Loucy (cell line): ENCODE results near the gene TMEM156.

Experiments
- H2AFZ ChIP-seq: fragments of 200-600 bp; sonication (generic); 2 replicates; pipeline ENCODE4 v1.6.0; 2016; ENCODE audit warnings: antibody characterized with exemption, mild to moderate bottlenecking, low read length, moderate library complexity
- H3F3A ChIP-seq: fragments of 200-600 bp; 2 replicates; pipeline ENCODE4 v1.6.0; 2016; ENCODE audit warnings: antibody characterized with exemption, low read depth, mild to moderate bottlenecking
- H3K27me3 ChIP-seq: fragments of 200-600 bp; sonication (generic); 2 replicates; pipeline ENCODE4 v1.6.1; 2014; ENCODE audit warnings: low read length, mild to moderate bottlenecking; ENCODE audit not compliant: insufficient read depth, poor library complexity, severe bottlenecking
- H3K36me3 ChIP-seq: fragments of 200-600 bp; sonication (generic); 2 replicates; pipeline ENCODE4 v1.6.1; 2016; ENCODE audit warnings: low read length; ENCODE audit not compliant: insufficient read depth
- H3K4me1 ChIP-seq: fragments of 200-600 bp; sonication (generic); 2 replicates; pipeline ENCODE4 v1.5.1; 2014; ENCODE audit warnings: low read length, mild to moderate bottlenecking; ENCODE audit not compliant: insufficient read depth, poor library complexity, severe bottlenecking
- H3K4me2 ChIP-seq: fragments of 200-600 bp; sonication (generic); 2 replicates; pipeline ENCODE4 v1.6.0; 2014; ENCODE audit warnings: antibody characterized with exemption, low read length, low read depth, mild to moderate bottlenecking; ENCODE audit not compliant: poor library complexity, severe bottlenecking
- H3K4me3 ChIP-seq: fragments of 200-600 bp; sonication (generic); 2 replicates; pipeline ENCODE4 v1.5.1; 2014; ENCODE audit warnings: low read length, mild to moderate bottlenecking, mixed read lengths; ENCODE audit not compliant: poor library complexity, severe bottlenecking
- H3K79me2 ChIP-seq: fragments of 200-600 bp; sonication (generic); 2 replicates; pipeline ENCODE4 v1.6.1; 2014; ENCODE audit warnings: low read length; ENCODE audit not compliant: insufficient read depth
- H3K9ac ChIP-seq: fragments of 200-600 bp; sonication (generic); 2 replicates; pipeline ENCODE4 v1.6.0; 2014; ENCODE audit warnings: mild to moderate bottlenecking, low read depth, low read length, moderate library complexity; ENCODE audit not compliant: poor library complexity, severe bottlenecking
- H3K9me2 ChIP-seq: fragments of 200-600 bp; sonication (generic); replicated peaks from 2 replicates; pipeline ENCODE4 v1.6.1; 2016; ENCODE audit warnings: low read depth, low read length, mixed read lengths
- H3K9me3 ChIP-seq: fragments of 200-600 bp; sonication (generic); 2 replicates; pipeline ENCODE4 v1.6.1; 2014; ENCODE audit warnings: mild to moderate bottlenecking, antibody characterized with exemption, low read length, low read depth; ENCODE audit not compliant: insufficient read depth
- H4K20me1 ChIP-seq: fragments of 200-600 bp; sonication (generic); 2 replicates; pipeline ENCODE4 v1.6.0; 2014; ENCODE audit warnings: antibody characterized with exemption, low read length, mild to moderate bottlenecking; ENCODE audit not compliant: insufficient read depth, poor library complexity, severe bottlenecking
- CTCF ChIP-seq: fragments of 200-600 bp; sonication (generic); conservative IDR thresholded peaks from 2 replicates; pipeline ENCODE4 v1.5.1; 2014; ENCODE audit warnings: mild to moderate bottlenecking, antibody characterized with exemption, low read length
- EZH2phosphoT487 ChIP-seq: fragments of 200-600 bp; IDR thresholded peaks from 2 replicates; pipeline ENCODE4 v1.6.1; 2018; ENCODE audit warnings: antibody characterized with exemption, mild to moderate bottlenecking, moderate library complexity, borderline replicate concordance

The TMEM156 gene

GRCh38 chr4:38935391-38936073, 96.7 kb downstream of the TMEM156 start:
- H3K9me3 ChIP-seq: no peaks in the 10 kb centered on the region
- no peaks in the 10 kb centered on the region for H3F3A ChIP-seq

GRCh38 chr4:38931125-38931524, 101.1 kb downstream of the TMEM156 start:
- Histone ChIP-seq H2AFZ (no peak overlapping the region), H3F3A (no peaks in the 10 kb centered on the region), H3K9me2 (no peaks in the 10 kb centered on the region), H3K9me3 (no peaks in the 10 kb centered on the region), H3K27me3 (no peaks in the 10 kb centered on the region), H3K4me1 (no peaks in the 10 kb centered on the region), H3K4me3 (no peak overlapping the region), H3K36me3 (no peaks in the 10 kb centered on the region), H4K20me1 (no peaks in the 10 kb centered on the region), H3K4me2 (no peak overlapping the region), H3K79me2 (no peaks in the 10 kb centered on the region), H3K9ac (no peak overlapping the region)
- TF ChIP-seq EZH2phosphoT487 (no peak), CTCF (no peak)

More at GRCh38 chr4:38935391-38936073, 96.7 kb downstream of the TMEM156 start:
- no peaks in the 10 kb centered on the region for H3K27me3 ChIP-seq
- no peaks in the 10 kb centered on the region for H3K79me2 ChIP-seq
- H3K36me3 ChIP-seq: no peaks in the 10 kb centered on the region
- no peaks in the 10 kb centered on the region for H3K4me1 ChIP-seq
- no peak overlapping the region for H3K9ac ChIP-seq
- H3K4me3 ChIP-seq: no peak overlapping the region
- no peak overlapping the region for H3K4me2 ChIP-seq
- no peak for TF ChIP-seq CTCF
- TF ChIP-seq EZH2phosphoT487: no peak
- H4K20me1 ChIP-seq: no peaks in the 10 kb centered on the region
- no peaks in the 10 kb centered on the region for H3K9me2 ChIP-seq
- no peak overlapping the region for H2AFZ ChIP-seq

GRCh38 chr4:38930707-38931106, 101.5 kb downstream of the TMEM156 start:
- no peaks in the 10 kb centered on the region for H3K9me3 ChIP-seq
- H2AFZ ChIP-seq: no peak overlapping the region; the same call in 1 of the 2 replicates
- no peak overlapping the region for H3K9ac ChIP-seq
- no peaks in the 10 kb centered on the region for H3F3A ChIP-seq
- no peak overlapping the region for H3K4me2 ChIP-seq
- no peaks in the 10 kb centered on the region for H4K20me1 ChIP-seq
- H3K4me1 ChIP-seq: no peaks in the 10 kb centered on the region
- H3K4me3 ChIP-seq: no peak overlapping the region
- H3K9me2 ChIP-seq: no peaks in the 10 kb centered on the region
- no peaks in the 10 kb centered on the region for H3K27me3 ChIP-seq
- TF ChIP-seq EZH2phosphoT487: no peak
- no peak for TF ChIP-seq CTCF
- no peaks in the 10 kb centered on the region for H3K36me3 ChIP-seq
- no peaks in the 10 kb centered on the region for H3K79me2 ChIP-seq
